RWPE1 (cell line): ENCODE results near the gene ASMT.
A peak's percentile ranks its signal among the peaks of the same experiment; 100 is the strongest.

ENCODE experiments used
- CTCF ChIA-PET: fragments of 350-600 bp; sonication (Branson Sonifier 250); formaldehyde crosslinking; extraction: SDS; loops from one replicate; lab custom pipeline; 2021; lab: Yijun Ruan, JAX
- POLR2A ChIA-PET: fragments of 400-600 bp; formaldehyde crosslinking; extraction: SDS; loops from one replicate; lab custom pipeline; 2020; ENCODE audit warnings: antibody characterized with exemption; ENCODE audit not compliant: low non-redundant PET; lab: Yijun Ruan, JAX
- DNase-seq: peaks from one replicate; pipeline ENCODE4 v3.0.0; 2012; ENCODE audit warnings: low spot score
- H3K27ac ChIP-seq: fragments of 450-650 bp; 2 replicates; pipeline ENCODE4 v1.5.1; 2017
- TF ChIP-seq, protein P1 (sequence below): fragments of 450-650 bp; conservative IDR thresholded peaks from 2 replicates; pipeline ENCODE4 v1.5.1; 2017; ENCODE audit warnings: low read depth, mild to moderate bottlenecking

Gene ASMT

DNA sequence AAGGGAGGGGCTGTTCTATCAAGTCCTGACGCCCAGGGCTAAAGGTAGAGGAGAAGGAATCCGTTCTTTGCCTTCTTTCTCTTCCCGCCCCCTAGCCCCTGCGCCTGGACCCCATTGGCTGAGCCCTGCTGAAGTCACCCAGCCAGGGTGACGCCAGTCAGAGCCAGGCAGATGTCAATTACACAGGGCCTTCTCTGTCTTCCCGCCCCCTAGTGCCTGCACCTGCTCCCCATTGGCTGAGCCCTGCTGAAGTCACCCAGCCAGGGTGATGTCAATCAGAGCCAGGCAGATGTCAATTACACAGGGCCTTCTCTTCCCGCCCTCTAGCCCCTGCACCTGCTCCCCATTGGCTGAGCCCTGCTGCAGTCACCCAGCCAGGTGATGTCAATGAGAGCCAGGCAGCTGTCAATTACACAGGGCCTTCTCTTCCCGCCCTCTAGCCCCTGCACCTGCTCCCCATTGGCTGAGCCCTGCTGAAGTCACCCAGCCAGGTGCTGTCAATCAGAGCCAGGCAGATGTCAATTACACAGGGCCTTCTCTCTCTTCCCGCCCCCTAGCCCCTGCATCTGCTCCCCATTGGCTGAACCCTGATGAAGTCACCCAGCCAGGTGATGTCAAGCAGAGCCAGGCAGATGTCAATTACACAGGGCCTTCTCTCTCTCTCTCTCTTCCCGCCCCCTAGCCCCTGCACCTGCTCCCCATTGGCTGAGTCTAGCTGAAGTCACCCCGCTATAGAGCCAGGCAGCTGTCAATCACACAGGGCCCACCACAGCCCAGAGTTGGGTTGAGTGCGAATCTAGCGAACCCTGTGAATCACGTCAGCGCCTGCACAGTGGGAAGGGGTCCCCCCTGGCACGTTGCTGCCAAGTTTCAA lies 46.4 kb downstream of the ASMT start:
- peak; percentile 5 for DNase-seq
- TF ChIP-seq, protein P1, sequence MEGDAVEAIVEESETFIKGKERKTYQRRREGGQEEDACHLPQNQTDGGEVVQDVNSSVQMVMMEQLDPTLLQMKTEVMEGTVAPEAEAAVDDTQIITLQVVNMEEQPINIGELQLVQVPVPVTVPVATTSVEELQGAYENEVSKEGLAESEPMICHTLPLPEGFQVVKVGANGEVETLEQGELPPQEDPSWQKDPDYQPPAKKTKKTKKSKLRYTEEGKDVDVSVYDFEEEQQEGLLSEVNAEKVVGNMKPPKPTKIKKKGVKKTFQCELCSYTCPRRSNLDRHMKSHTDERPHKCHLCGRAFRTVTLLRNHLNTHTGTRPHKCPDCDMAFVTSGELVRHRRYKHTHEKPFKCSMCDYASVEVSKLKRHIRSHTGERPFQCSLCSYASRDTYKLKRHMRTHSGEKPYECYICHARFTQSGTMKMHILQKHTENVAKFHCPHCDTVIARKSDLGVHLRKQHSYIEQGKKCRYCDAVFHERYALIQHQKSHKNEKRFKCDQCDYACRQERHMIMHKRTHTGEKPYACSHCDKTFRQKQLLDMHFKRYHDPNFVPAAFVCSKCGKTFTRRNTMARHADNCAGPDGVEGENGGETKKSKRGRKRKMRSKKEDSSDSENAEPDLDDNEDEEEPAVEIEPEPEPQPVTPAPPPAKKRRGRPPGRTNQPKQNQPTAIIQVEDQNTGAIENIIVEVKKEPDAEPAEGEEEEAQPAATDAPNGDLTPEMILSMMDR = no peak
- H3K27ac ChIP-seq = no peak overlapping the region
- ChIA-PET CTCF (no interaction called here), POLR2A (no interaction called here)

DNA sequence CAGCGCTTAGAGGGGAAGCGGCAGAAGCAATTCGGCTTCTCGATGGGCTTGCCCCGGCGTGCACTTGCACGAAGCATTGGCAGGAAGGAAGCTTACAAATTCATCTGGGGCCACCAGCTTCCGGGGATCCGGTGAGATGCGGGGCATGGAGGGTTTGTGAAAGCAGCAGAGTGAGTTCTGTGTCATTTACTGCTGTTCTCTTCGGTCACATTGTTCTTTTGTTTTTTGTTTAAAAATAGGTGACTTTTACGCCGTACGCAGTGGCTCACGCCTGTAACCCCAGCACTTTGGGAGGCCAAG lies 47.0 kb downstream of the ASMT start:
- no peak for DNase-seq
- POLR2A ChIA-PET = no interaction called here
- H3K27ac ChIP-seq = no peak overlapping the region
- TF ChIP-seq, protein P1 = no peak
- CTCF ChIA-PET = no interaction called here

DNA sequence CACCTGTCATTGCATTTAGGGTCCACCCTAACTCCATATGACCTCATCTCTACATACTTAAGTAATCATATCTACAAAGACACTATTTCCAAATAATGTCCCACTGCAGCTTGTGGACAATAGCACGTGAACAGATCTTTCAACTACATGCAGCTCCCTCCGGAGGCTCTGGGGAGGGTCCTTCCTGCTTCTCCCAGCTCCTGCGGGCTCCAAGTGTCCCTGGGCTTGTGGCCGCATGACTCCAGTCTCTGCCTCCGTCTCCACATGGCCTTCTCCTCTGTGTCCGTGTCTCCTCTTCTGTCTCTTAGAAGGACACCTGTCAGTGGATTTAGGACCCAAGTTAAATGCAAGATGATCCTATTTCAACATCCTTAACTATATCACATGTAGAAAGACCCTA lies 52.7 kb downstream of the ASMT start:
- TF ChIP-seq, protein P1 = no peak
- no peak overlapping the region for H3K27ac ChIP-seq
- no peak for DNase-seq
- ChIA-PET CTCF (no interaction called here), POLR2A (no interaction called here)

DNA sequence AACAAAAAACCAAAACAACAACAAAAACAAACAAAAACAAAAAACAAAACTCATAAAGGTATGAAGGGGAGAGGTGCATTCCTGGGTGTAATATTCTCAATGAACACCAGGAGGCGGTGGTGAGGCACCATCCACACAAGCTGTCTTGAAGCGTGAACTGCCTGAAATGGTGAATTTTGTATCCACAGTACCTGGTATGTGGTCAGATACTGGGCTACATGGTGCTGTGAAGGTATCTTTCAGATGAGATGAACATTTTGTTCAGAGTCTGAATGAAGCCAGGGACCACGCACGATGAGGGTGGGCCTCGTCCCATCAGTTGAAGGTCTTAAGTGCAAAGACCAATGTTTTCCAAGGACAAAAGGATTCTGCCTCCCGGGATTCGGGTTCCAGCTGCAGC lies 58.5 kb downstream of the ASMT start:
- ChIA-PET POLR2A (no interaction called here), CTCF (no interaction called here)
- TF ChIP-seq, protein P1 = no peak
- DNase-seq = no peak
- no peak overlapping the region for H3K27ac ChIP-seq

DNA sequence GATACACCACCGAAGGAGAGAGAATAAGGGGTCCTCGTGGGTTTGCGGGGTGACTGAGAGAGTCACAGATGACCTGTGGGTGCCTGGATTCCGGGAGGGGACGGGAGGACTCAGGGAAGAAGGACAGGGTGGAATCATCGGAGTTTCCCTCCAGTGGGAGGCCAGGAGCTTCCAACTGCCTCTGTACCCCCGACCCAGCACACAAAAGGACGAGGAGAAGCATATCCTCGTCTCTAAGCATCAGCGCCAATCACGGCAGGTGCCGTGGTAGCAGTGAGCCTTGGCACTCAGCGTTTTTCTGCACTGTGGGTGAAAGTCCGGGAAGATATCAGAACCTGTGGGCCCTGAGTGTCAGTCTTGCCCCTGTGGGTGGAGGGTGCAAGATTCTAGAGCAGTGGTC lies 62.0 kb downstream of the ASMT start:
- DNase-seq = no peak
- ChIA-PET POLR2A (no interaction called here), CTCF (no interaction called here)
- H3K27ac ChIP-seq = no peak overlapping the region
- TF ChIP-seq, protein P1 = no peak

DNA sequence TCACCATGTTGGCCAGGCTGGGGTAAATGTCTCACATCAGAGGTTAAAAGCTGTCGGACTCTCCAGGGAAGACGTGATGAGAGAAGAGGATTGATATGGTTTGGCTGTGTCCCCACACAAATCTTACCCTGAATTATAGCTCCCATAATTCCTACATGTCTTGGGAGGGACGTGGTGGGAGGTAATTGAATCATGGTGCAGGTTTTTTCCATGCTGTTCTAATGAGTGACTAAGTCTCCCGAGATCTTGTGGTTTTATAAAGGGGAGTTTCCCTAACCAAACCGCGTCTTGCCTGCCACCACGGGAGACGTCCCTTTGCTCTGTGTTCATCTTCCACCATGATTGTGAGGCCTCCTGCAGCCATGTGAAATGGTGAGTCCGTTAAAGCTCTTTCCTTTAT lies 64.4 kb downstream of the ASMT start:
- ChIA-PET CTCF (no interaction called here), POLR2A (no interaction called here)
- no peak for DNase-seq
- no peak overlapping the region for H3K27ac ChIP-seq
- TF ChIP-seq, protein P1 = no peak
